HepG2 (cell line): ENCODE results near the gene PLCD4. TPM values are rescaled to one million over a fixed set of nuclear protein-coding genes. Genes with fewer than 3 reads are reported as not detected.

Experiments used
- ATAC-seq: fragments of 200-7000 bp; cut with Tn5 transposase; 3 replicates; pipeline ENCODE4 v1.9.1; 2020; ENCODE audit warnings: mild to moderate bottlenecking, moderate library complexity
- BruUV-seq: library from RNA; stranded (reverse); fragments of 400-500 nt; replicated peaks from 2 replicates; lab custom pipeline; 2021; lab: Mats Ljungman, UMichigan
- CTCF ChIA-PET: fragments of 300-600 bp; formaldehyde crosslinking; extraction: SDS; loops from one replicate; lab custom pipeline; 2021; ENCODE audit warnings: low total read pairs, inconsistent platforms, low intra/inter-chr PET ratio; lab: Yijun Ruan, JAX
- POLR2A ChIA-PET: fragments of 350-600 bp; sonication (Branson Sonifier 250); formaldehyde crosslinking; loops from one replicate; lab custom pipeline; 2020; ENCODE audit warnings: antibody characterized with exemption, inconsistent platforms; lab: Yijun Ruan, JAX
- DNase-seq: peaks from one replicate; pipeline ENCODE4 v3.0.0-alpha.2; 2015; ENCODE audit warnings: low spot score
- FAIRE-seq: peaks from 3 replicates; lab custom pipeline; 2011; peaks lifted over from hg19 to GRCh38; lab: Jason Lieb, UNC
- H2AFZ ChIP-seq: one replicate; pipeline ENCODE4 v1.6.1; 2011; ENCODE audit warnings: low read length, inconsistent platforms
- H3K27ac ChIP-seq: fragments of 300-600 bp; 3 replicates; pipeline ENCODE4 v1.8.0; 2011; ENCODE audit warnings: mixed run types, mild to moderate bottlenecking, mixed read lengths, low read length, inconsistent platforms; ENCODE audit not compliant: insufficient read depth; ENCODE audit errors: extremely low read length
- H3K27me3 ChIP-seq, 2 experiments: fragments of 200-600 bp in 1 of 2; 2 replicates in 1 of 2; 3 replicates in 1 of 2; pipeline versions ENCODE4 v1.6.0 to v1.8.0; 2011; ENCODE audit warnings: low read length in 2 of 2, mild to moderate bottlenecking in 2 of 2, moderate library complexity in 2 of 2, inconsistent platforms in 1 of 2; ENCODE audit not compliant: insufficient read depth in 2 of 2, control insufficient read depth in 1 of 2
- H3K36me3 ChIP-seq, 2 experiments: fragments of 200-600 bp in 1 of 2; replicated peaks in 1 of 2; 2 replicates in 1 of 2; 3 replicates in 1 of 2; pipeline versions ENCODE4 v1.5.1 to v1.8.0; 2011; ENCODE audit warnings: low read length in 2 of 2, inconsistent platforms in 1 of 2; ENCODE audit not compliant: insufficient read depth in 2 of 2, control insufficient read depth in 1 of 2
- H3K4me1 ChIP-seq: 2 replicates; pipeline ENCODE4 v1.5.1; 2012; ENCODE audit warnings: low read length, inconsistent platforms; ENCODE audit not compliant: insufficient read depth
- H3K4me2 ChIP-seq: 2 replicates; pipeline ENCODE4 v1.6.0; 2011; ENCODE audit warnings: low read depth, low read length, inconsistent platforms
- H3K4me3 ChIP-seq, 3 experiments: fragments of 200-600 bp in 1 of 3; sonication (generic), shearing (Covaris generic) in 1 of 3; replicated peaks in 1 of 3; 2 replicates each; pipeline ENCODE4 v1.5.1; 2011 to 2016; ENCODE audit warnings: low read length in 3 of 3, inconsistent platforms in 2 of 3, low read depth in 2 of 3, mild to moderate bottlenecking in 2 of 3, control low read depth in 1 of 3, mixed read lengths in 1 of 3; ENCODE audit not compliant: insufficient read depth in 1 of 3
- H3K79me2 ChIP-seq: one replicate; pipeline ENCODE4 v1.6.1; 2011; ENCODE audit warnings: low read length, inconsistent platforms; ENCODE audit not compliant: insufficient read depth
- H3K9ac ChIP-seq: 2 replicates; pipeline ENCODE4 v1.6.0; 2011; ENCODE audit warnings: mild to moderate bottlenecking, low read depth, low read length, inconsistent platforms; ENCODE audit not compliant: insufficient read depth
- H3K9me3 ChIP-seq: 2 replicates; pipeline ENCODE4 v1.5.1; 2012; ENCODE audit warnings: mild to moderate bottlenecking, low read length
- H4K20me1 ChIP-seq: 2 replicates; pipeline ENCODE4 v1.6.0; 2011; ENCODE audit warnings: inconsistent platforms, mild to moderate bottlenecking, low read length, moderate library complexity; ENCODE audit not compliant: insufficient read depth
- CAMTA2 ChIP-seq: sonication (generic); formaldehyde crosslinking; IDR thresholded peaks from 2 replicates; pipeline ENCODE4 v1.4.0; 2020; ENCODE audit warnings: mild to moderate bottlenecking, missing genetic modification reagents, borderline replicate concordance
- CTCF ChIP-seq: sonication (generic); formaldehyde crosslinking; IDR thresholded peaks from 2 replicates; pipeline ENCODE4 v1.5.0; 2020; ENCODE audit warnings: mild to moderate bottlenecking, missing genetic modification reagents, moderate library complexity
- FOXA3 ChIP-seq: IDR thresholded peaks from 2 replicates; pipeline ENCODE4 v1.6.1; 2016; ENCODE audit warnings: missing genetic modification reagents, missing compliant biosample characterization
- HNRNPK ChIP-seq: fragments of 200-400 bp; formaldehyde crosslinking; IDR thresholded peaks from 2 replicates; pipeline ENCODE4 v1.6.1; 2018; ENCODE audit warnings: low read length, low read depth, moderate library complexity, mild to moderate bottlenecking; ENCODE audit not compliant: poor library complexity, severe bottlenecking
- IRF2 ChIP-seq: IDR thresholded peaks from 2 replicates; pipeline ENCODE4 v1.6.1; 2018; ENCODE audit warnings: missing genetic modification reagents, missing compliant biosample characterization
- KDM1A ChIP-seq: IDR thresholded peaks from 2 replicates; pipeline ENCODE4 v1.6.1; 2016; ENCODE audit warnings: missing compliant biosample characterization
- MTERF4 ChIP-seq: sonication (generic); formaldehyde crosslinking; IDR thresholded peaks from 2 replicates; pipeline ENCODE4 v1.8.0; 2023; ENCODE audit warnings: mild to moderate bottlenecking, missing genetic modification reagents
- NFKBIZ ChIP-seq: IDR thresholded peaks from 2 replicates; pipeline ENCODE4 v1.6.1; 2018; ENCODE audit warnings: missing genetic modification reagents, missing compliant biosample characterization
- POGK ChIP-seq: sonication (generic); formaldehyde crosslinking; conservative IDR thresholded peaks from 2 replicates; pipeline ENCODE4 v1.8.0; 2022; ENCODE audit warnings: mild to moderate bottlenecking, moderate library complexity, missing genetic modification reagents
- ZFP82 ChIP-seq: sonication (generic); formaldehyde crosslinking; IDR thresholded peaks from 2 replicates; pipeline ENCODE4 v1.5.1; 2020; ENCODE audit warnings: mild to moderate bottlenecking, missing genetic modification reagents, borderline replicate concordance
- ZNF354B ChIP-seq: sonication (generic); formaldehyde crosslinking; IDR thresholded peaks from 2 replicates; pipeline ENCODE4 v1.8.0; 2022; ENCODE audit warnings: mild to moderate bottlenecking, missing genetic modification reagents
- ZNF460 ChIP-seq: sonication (generic); formaldehyde crosslinking; IDR thresholded peaks from 2 replicates; pipeline ENCODE4 v1.5.1; 2020; ENCODE audit warnings: missing genetic modification reagents, mild to moderate bottlenecking, borderline replicate concordance
- ZNF569 ChIP-seq: sonication (generic); formaldehyde crosslinking; IDR thresholded peaks from 2 replicates; pipeline ENCODE4 v1.5.0; 2020; ENCODE audit warnings: mild to moderate bottlenecking, missing genetic modification reagents, moderate library complexity, borderline replicate concordance
- ZNF788 ChIP-seq: sonication (generic); formaldehyde crosslinking; IDR thresholded peaks from 2 replicates; pipeline ENCODE4 v1.5.0; 2020; ENCODE audit warnings: mild to moderate bottlenecking, missing genetic modification reagents, borderline replicate concordance
- WGBS: methylation state at CpG from one replicate; pipeline ENCODE4 v1.1.6; 2017; ENCODE audit warnings: low lambda C conversion rate; 5-methylcytosine and 5-hydroxymethylcytosine counted together
- in situ Hi-C: cut with HindIII; loops from 2 replicates; pipeline ENCODE4 v1.10.0; 2017; ENCODE audit warnings: low pct_unique_long_range_greater_than_20kb; ENCODE audit not compliant: extremely low pct_ligation_motif_present
- intact Hi-C: fragments of 100-400 bp; cut with micrococcal nuclease; formaldehyde crosslinking; loops from one replicate; pipeline ENCODE4 v1.10.0; 2022; ENCODE audit not compliant: unreplicated experiment
- polyA plus RNA-seq, 8 experiments: library from polyadenylated mRNA; depleted of rRNA in 3 of 8; stranded (reverse) in 7 of 8; unstranded in 1 of 8; fragments of >200 nt; fragmentation: Illumina TruSeq in 4 of 8; extraction: Trizol in 4 of 8; gene quantifications; 2 replicates each; pipeline versions ENCODE4 v1.2.1 to v1.2.3, GENCODE V29; 2011 to 2016; ENCODE audit warnings: low read depth in 4 of 8, missing spikeins in 1 of 8, mixed read lengths in 1 of 8; ENCODE audit not compliant: insufficient read depth in 1 of 8
- total RNA-seq, 5 experiments: library from RNA; depleted of rRNA; stranded (reverse); fragments of >200 nt; fragmentation: Illumina TruSeq; extraction: Trizol; gene quantifications; 2 replicates each; pipeline ENCODE4 v1.2.3, GENCODE V29; 2016; ENCODE audit warnings: low read depth in 1 of 5

PLCD4 gene
- total and polyA plus RNA-seq, 2 of the 13 experiments (the other 11 are each of a cell fraction or from before 2014, with no cell fraction given): 0.26 TPM; not detected in 1

GRCh38 chr2:218658671-218659257, 51.1 kb downstream of the PLCD4 start:
- DNase-seq (peak; percentile 57), FAIRE-seq (peak; percentile 97), ATAC-seq (peak; percentile 61)
- Histone ChIP-seq H3K4me2 (peak overlapping the region; percentile 95), H4K20me1 (no peaks in the 10 kb centered on the region), H3K4me1 (peaks cover 24% of the 10 kb centered on the region), H3K4me3 (peak overlapping the region; percentile 78 to 92 (median 80)), H3K36me3 (peaks cover 18 to 59% of the 10 kb centered on the region in 2 experiments), H2AFZ (peak overlapping the region; percentile 79), H3K27me3 (no peaks in the 10 kb centered on the region; a peak in 1 of 5 replicates), H3K79me2 (peaks cover 20% of the 10 kb centered on the region), H3K9me3 (no peaks in the 10 kb centered on the region), H3K9ac (peak overlapping the region; percentile 73), H3K27ac (peak overlapping the region; percentile 59)
- WGBS: 3% methylated on average over 25 of the region's 27 CpGs
- intact Hi-C loops: loop anchor here (1.0 to 2.0 kb wide), 5 partner anchors 29 to 189 kb away; partner anchors contain the start of genes CNOT9, CYP27A1 and USP37
- ChIA-PET CTCF (interaction anchor here (1.2 to 3.2 kb wide), 3 partner anchors 28 to 190 kb away, joined by 4 to 41 read pairs (median 4); no protein-coding TSS in a partner anchor), POLR2A (interaction anchor here (0.8 to 5.8 kb wide), 25 partner anchors 9 to 729 kb away, joined by 3 to 130 read pairs (median 5); partner anchors contain the start of genes AAMP, CNPPD1, CTDSP1 and CYP27A1)
- TSS peak; percentile 75 for BruUV-seq
- in situ Hi-C loops: no loop called here
- TF ChIP-seq IRF2 (CRISPR knock-in tag): peak; percentile 69; the same call in 1 of the 2 replicates
- TF ChIP-seq ZNF788 (CRISPR knock-in tag): 0 out of 2 replicates have a peak, but pooled peaks have one; percentile 17
- 0 out of 2 replicates have a peak, but pooled peaks have one; percentile 9 for TF ChIP-seq CAMTA2
- peak; percentile 14 for TF ChIP-seq NFKBIZ
- TF ChIP-seq ZNF460: no peak
- TF ChIP-seq POGK (CRISPR knock-in tag): 0 out of 2 replicates have a peak, but pooled peaks have one; percentile 46
- 0 out of 2 replicates have a peak, but pooled peaks have one; percentile 27 for TF ChIP-seq ZFP82
- TF ChIP-seq KDM1A: peak; percentile 85
- no peak for TF ChIP-seq HNRNPK
- TF ChIP-seq FOXA3 (CRISPR knock-in tag): 0 out of 2 replicates have a peak, but pooled peaks have one; percentile 28
- 0 out of 2 replicates have a peak, but pooled peaks have one; percentile 22 for TF ChIP-seq ZNF354B (CRISPR knock-in tag)
- TF ChIP-seq MTERF4 (CRISPR knock-in tag): peak; percentile 36; the same call in 1 of the 2 replicates
- peak; percentile 41; the same call in 1 of the 2 replicates for TF ChIP-seq ZNF569
- TF ChIP-seq CTCF: peak; percentile 76
